DMS153 (cell line): ENCODE measurements around the gene USP16.

Experiments
- DNase-seq: peaks from one replicate; lab custom pipeline; 2025; lab: John Stamatoyannopoulos, UW

USP16 gene

GRCh38 chr21:29083306-29083705 lies 58.8 kb downstream of the USP16 start:
- DNase-seq = no peak

GRCh38 chr21:29084372-29084771 lies 59.9 kb downstream of the USP16 start:
- no peak for DNase-seq

- DNase-seq = no peak
Measured at GRCh38 chr21:29085106-29085752, 60.8 kb downstream of the USP16 start.

GRCh38 chr21:29091033-29091432 lies 66.6 kb downstream of the USP16 start:
- no peak for DNase-seq

- no peak for DNase-seq
Measured at GRCh38 chr21:29092102-29092959, 67.9 kb downstream of the USP16 start.

DNA sequence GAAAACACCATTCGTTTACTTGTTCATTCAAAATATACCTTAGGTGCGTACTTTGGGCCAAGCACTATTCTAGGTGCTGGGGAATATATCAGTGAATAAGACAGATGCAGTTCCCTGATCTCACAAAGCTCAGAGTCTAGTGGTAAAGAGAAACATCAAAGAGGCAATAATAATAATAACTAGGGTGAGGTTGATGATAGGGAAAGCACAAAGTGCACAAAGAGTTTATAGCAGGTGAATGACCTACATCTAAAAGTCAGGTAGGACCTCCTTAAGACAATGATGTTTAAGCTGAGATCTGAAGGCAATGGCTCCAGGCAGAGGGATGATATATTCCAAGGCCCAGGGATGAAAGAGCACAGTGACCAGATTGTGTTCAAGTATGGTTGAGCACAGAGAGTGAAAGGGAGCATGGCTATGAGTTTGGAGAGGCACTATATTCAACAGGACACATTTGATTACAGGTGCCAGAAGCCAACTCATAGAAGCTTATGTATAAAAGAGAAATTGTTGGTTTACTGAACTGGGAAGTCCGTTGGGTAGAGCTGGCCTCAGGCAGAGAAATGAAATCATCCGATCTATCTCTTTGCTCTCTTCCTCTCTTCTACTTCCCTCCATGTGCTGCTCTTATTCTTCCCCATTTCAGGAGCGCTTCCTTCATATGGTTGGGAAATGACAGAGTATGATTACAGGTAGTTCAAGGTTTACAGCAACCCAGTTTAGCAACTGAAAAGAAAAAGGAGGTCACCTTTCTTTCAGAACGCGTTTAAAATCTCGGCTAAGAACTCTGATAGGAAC lies 71.9 kb downstream of the USP16 start:
- no peak for DNase-seq

DNA sequence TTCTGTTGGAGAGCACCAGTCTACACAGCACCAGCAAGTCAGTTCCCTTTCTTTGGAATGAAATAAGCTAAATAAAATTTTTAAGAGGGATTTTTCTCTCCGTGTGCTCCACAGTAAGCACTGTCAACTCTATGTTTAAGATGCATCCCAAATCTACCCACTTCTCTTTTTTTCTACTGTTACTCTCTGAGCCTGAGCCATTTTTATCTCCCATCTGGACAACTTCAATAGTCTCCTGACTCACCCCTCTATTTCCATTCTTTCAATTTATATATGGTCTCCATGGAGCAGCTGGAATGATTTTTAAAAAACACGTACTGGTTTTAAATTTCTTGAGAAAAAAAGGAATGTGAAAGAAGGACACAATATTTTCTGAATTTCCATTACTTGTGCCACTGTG lies 73.7 kb downstream of the USP16 start:
- no peak for DNase-seq

- no peak for DNase-seq
Measured at GRCh38 chr21:29102791-29103257, 78.4 kb downstream of the USP16 start.
